IMR-90 (cell line): ENCODE measurements around the gene CYP2J2. TPM values are rescaled to one million over a fixed set of nuclear protein-coding genes. Genes with fewer than 3 reads are reported as not detected.

ENCODE experiments used
- ATAC-seq: fragments of 200-7000 bp; cut with Tn5 transposase; 2 replicates; pipeline ENCODE4 v1.9.1; 2020; ENCODE audit warnings: low read depth, mild to moderate bottlenecking, moderate library complexity
- BruUV-seq: library from RNA; stranded (reverse); fragments of 400-500 nt; replicated peaks from 2 replicates; lab custom pipeline; 2021; lab: Mats Ljungman, UMichigan
- CTCF ChIA-PET: fragments of 300-600 bp; formaldehyde crosslinking; extraction: SDS; loops from one replicate; lab custom pipeline; 2021; ENCODE audit warnings: antibody characterized with exemption; lab: Yijun Ruan, JAX
- POLR2A ChIA-PET: fragments of 300-600 bp; sonication (Branson Sonifier 250); formaldehyde crosslinking; loops from one replicate; lab custom pipeline; 2022; ENCODE audit warnings: antibody characterized with exemption; ENCODE audit not compliant: unreplicated experiment; lab: Charles Lee
- DNase-seq: peaks from one replicate; pipeline ENCODE4 v3.0.0; 2013
- H2AFZ ChIP-seq: replicated peaks from 2 replicates; pipeline ENCODE3; 2013; ENCODE audit warnings: low read length, mild to moderate bottlenecking; ENCODE audit not compliant: poor library complexity
- H2AK5ac ChIP-seq: 2 replicates; pipeline ENCODE4 v1.6.1; 2013; ENCODE audit warnings: low read depth, low read length, inconsistent platforms
- H2AK9ac ChIP-seq: replicated peaks from 2 replicates; pipeline ENCODE3; 2013; ENCODE audit warnings: mild to moderate bottlenecking, low read depth, low read length, moderate library complexity; ENCODE audit not compliant: poor library complexity
- H2BK120ac ChIP-seq: 2 replicates; pipeline ENCODE4 v1.6.1; 2013; ENCODE audit warnings: low read depth, low read length, inconsistent platforms
- H2BK15ac ChIP-seq: 3 replicates; pipeline ENCODE4 v1.6.1; 2013; ENCODE audit warnings: low read depth, low read length, inconsistent platforms
- H2BK20ac ChIP-seq: 2 replicates; pipeline ENCODE4 v1.6.1; 2013; ENCODE audit warnings: low read depth, mild to moderate bottlenecking, inconsistent platforms, low read length, moderate library complexity
- H2BK5ac ChIP-seq: 2 replicates; pipeline ENCODE4 v1.6.1; 2013; ENCODE audit warnings: mild to moderate bottlenecking, low read depth, low read length, inconsistent platforms; ENCODE audit not compliant: poor library complexity, severe bottlenecking
- H3K14ac ChIP-seq: replicated peaks from 2 replicates; pipeline ENCODE4 v1.6.1; 2013; ENCODE audit warnings: low read depth, low read length, inconsistent platforms
- H3K18ac ChIP-seq: 2 replicates; pipeline ENCODE4 v1.6.1; 2013; ENCODE audit warnings: low read depth, low read length, control low read depth
- H3K23ac ChIP-seq: 2 replicates; pipeline ENCODE4 v1.6.1; 2013; ENCODE audit warnings: low read depth, low read length, inconsistent platforms
- H3K27ac ChIP-seq: 2 replicates; pipeline ENCODE4 v1.5.1; 2013; ENCODE audit warnings: mild to moderate bottlenecking, control low read depth, low read length; ENCODE audit not compliant: insufficient read depth
- H3K27me3 ChIP-seq: 2 replicates; pipeline ENCODE4 v1.6.1; 2013; ENCODE audit warnings: low read length; ENCODE audit not compliant: control insufficient read depth, insufficient read depth
- H3K36me3 ChIP-seq: 2 replicates; pipeline ENCODE4 v1.6.1; 2013; ENCODE audit warnings: low read length, mixed read lengths; ENCODE audit not compliant: control insufficient read depth, insufficient read depth
- H3K4ac ChIP-seq: 2 replicates; pipeline ENCODE4 v1.6.1; 2013; ENCODE audit warnings: low read depth, low read length, inconsistent platforms
- H3K4me1 ChIP-seq: 2 replicates; pipeline ENCODE4 v1.6.1; 2013; ENCODE audit warnings: low read length, mixed read lengths; ENCODE audit not compliant: control insufficient read depth, insufficient read depth
- H3K4me2 ChIP-seq: 2 replicates; pipeline ENCODE4 v1.6.1; 2013; ENCODE audit warnings: low read depth, mild to moderate bottlenecking, control low read depth, low read length, moderate library complexity
- H3K4me3 ChIP-seq: 2 replicates; pipeline ENCODE4 v1.5.1; 2013; ENCODE audit warnings: low read depth, mild to moderate bottlenecking, control low read depth, low read length, moderate library complexity; ENCODE audit not compliant: insufficient read depth
- H3K56ac ChIP-seq: 2 replicates; pipeline ENCODE4 v1.6.1; 2013; ENCODE audit warnings: low read length, inconsistent platforms; ENCODE audit not compliant: insufficient read depth; ENCODE audit errors: extremely low read depth
- H3K79me1 ChIP-seq, 2 experiments: 2 replicates each; pipeline ENCODE4 v1.6.1; 2013; ENCODE audit warnings: low read length in 2 of 2, inconsistent platforms in 1 of 2, low read depth in 1 of 2
- H3K9ac ChIP-seq: 2 replicates; pipeline ENCODE4 v1.6.1; 2013; ENCODE audit warnings: low read depth, low read length, control low read depth
- H3K9me1 ChIP-seq: 2 replicates; pipeline ENCODE4 v1.6.1; 2013; ENCODE audit warnings: low read length, inconsistent platforms; ENCODE audit not compliant: insufficient read depth
- H3K9me3 ChIP-seq: 2 replicates; pipeline ENCODE4 v1.6.1; 2013; ENCODE audit warnings: low read length; ENCODE audit not compliant: control insufficient read depth, insufficient read depth
- H4K20me1 ChIP-seq: 2 replicates; pipeline ENCODE4 v1.6.1; 2013; ENCODE audit warnings: low read length, inconsistent platforms; ENCODE audit not compliant: insufficient read depth
- H4K5ac ChIP-seq: 2 replicates; pipeline ENCODE4 v1.6.1; 2013; ENCODE audit warnings: mild to moderate bottlenecking, low read depth, low read length, control low read depth
- H4K8ac ChIP-seq, 2 experiments: 2 replicates each; pipeline ENCODE4 v1.6.1; 2013; ENCODE audit warnings: low read depth in 2 of 2, low read length in 2 of 2, control low read depth in 1 of 2, inconsistent platforms in 1 of 2
- H4K91ac ChIP-seq: 2 replicates; pipeline ENCODE4 v1.6.1; 2013; ENCODE audit warnings: low read depth, low read length, inconsistent platforms; ENCODE audit not compliant: insufficient read depth
- BHLHE40 ChIP-seq: fragments of 150-350 bp; IDR thresholded peaks from 2 replicates; pipeline ENCODE4 v1.6.1; 2016; ENCODE audit warnings: mild to moderate bottlenecking, low read depth, low read length
- CHD1 ChIP-seq: IDR thresholded peaks from 2 replicates; pipeline ENCODE4 v1.6.1; 2012; ENCODE audit warnings: low read depth, low read length, improper control_type of control experiment
- CTCF ChIP-seq: conservative IDR thresholded peaks from 2 replicates; pipeline ENCODE4 v1.5.1; 2012; ENCODE audit warnings: mild to moderate bottlenecking, low read depth, low read length, improper control_type of control experiment
- MAZ ChIP-seq: IDR thresholded peaks from 2 replicates; pipeline ENCODE4 v1.6.1; 2012; ENCODE audit warnings: low read depth, mild to moderate bottlenecking, low read length, improper control_type of control experiment, moderate library complexity, borderline replicate concordance
- NFE2L2 ChIP-seq: fragments of 150-350 bp; IDR thresholded peaks from 2 replicates; pipeline ENCODE4 v1.6.1; 2016; ENCODE audit warnings: low read depth, mild to moderate bottlenecking, low read length
- POLR2A ChIP-seq: IDR thresholded peaks from 2 replicates; pipeline ENCODE4 v1.6.1; 2012; ENCODE audit warnings: mild to moderate bottlenecking, low read depth, low read length
- RCOR1 ChIP-seq: IDR thresholded peaks from 2 replicates; pipeline ENCODE4 v1.6.1; 2012; ENCODE audit warnings: mild to moderate bottlenecking, low read length, improper control_type of control experiment; ENCODE audit not compliant: insufficient replicate concordance
- RFX5 ChIP-seq: IDR thresholded peaks from 2 replicates; pipeline ENCODE4 v1.8.0; 2012; ENCODE audit warnings: low read depth, mild to moderate bottlenecking, low read length, moderate library complexity
- SMC3 ChIP-seq: fragments of 150-350 bp; IDR thresholded peaks from 2 replicates; pipeline ENCODE4 v1.6.1; 2016; ENCODE audit warnings: low read depth, mild to moderate bottlenecking, antibody characterized with exemption, low read length, moderate library complexity
- USF2 ChIP-seq: fragments of 150-350 bp; IDR thresholded peaks from 2 replicates; pipeline ENCODE4 v1.6.1; 2017; ENCODE audit warnings: mild to moderate bottlenecking, antibody characterized with exemption, low read length, low read depth
- WGBS, 2 experiments: methylation state at CpG; one replicate each; pipeline versions ENCODE4 v1.1.5 to v1.1.7; 2013; ENCODE audit warnings: missing lambda C conversion rate in 2 of 2; ENCODE audit not compliant: insufficient read length in 1 of 2; ENCODE audit errors: extremely low coverage in 2 of 2; 5-methylcytosine and 5-hydroxymethylcytosine counted together
- dilution Hi-C: fragments of 300-500 bp; cut with HindIII; formaldehyde crosslinking; loops from one replicate; pipeline ENCODE4 v1.14.3; 2018; ENCODE audit warnings: low sequenced_read_pairs; ENCODE audit not compliant: unreplicated experiment
- in situ Hi-C: fragments of 300-500 bp; cut with MboI; formaldehyde crosslinking; loops from 3 replicates; pipeline ENCODE4 v1.14.3; 2019; ENCODE audit warnings: low sequenced_read_pairs, inconsistent platforms, mixed read lengths
- intact Hi-C: fragments of 100-400 bp; cut with micrococcal nuclease; formaldehyde crosslinking; loops from 2 replicates; pipeline ENCODE4 v1.10.0; 2022
- polyA plus RNA-seq, 3 experiments: library from polyadenylated mRNA; depleted of rRNA; stranded (reverse); fragments of >200 nt; gene quantifications; 2 replicates each; pipeline ENCODE4 v1.2.3, GENCODE V29; 2012; ENCODE audit warnings: low replicate concordance in 1 of 3
- total RNA-seq: library from RNA; depleted of rRNA; stranded (reverse); fragments of >200 nt; gene quantifications from 2 replicates; pipeline ENCODE4 v1.2.3, GENCODE V29; 2012

Gene CYP2J2
- total and polyA plus RNA-seq, 2 of the 4 experiments (the other 2 are of a cell fraction) = 0.18 TPM; not detected in 1

GRCh38 chr1:59856725-59857338 is 69.7 kb downstream of the CYP2J2 start:
- Histone ChIP-seq H2BK15ac (no peak overlapping the region), H2BK20ac (no peak overlapping the region), H3K23ac (no peak overlapping the region), H4K5ac (no peak overlapping the region), H2AFZ (no peak overlapping the region), H2BK5ac (no peak overlapping the region), H3K36me3 (no peaks in the 10 kb centered on the region), H2AK5ac (no peak overlapping the region), H4K20me1 (no peaks in the 10 kb centered on the region), H3K4me1 (no peaks in the 10 kb centered on the region), H3K9me1 (no peaks in the 10 kb centered on the region), H4K8ac (no peak overlapping the region), H2BK120ac (no peak overlapping the region), H3K79me1 (no peaks in the 10 kb centered on the region), H3K9me3 (no peaks in the 10 kb centered on the region), H3K4ac (no peak overlapping the region), H2AK9ac (no peak overlapping the region), H3K27me3 (no peaks in the 10 kb centered on the region), H3K9ac (no peak overlapping the region), H4K91ac (no peak overlapping the region), H3K27ac (no peak overlapping the region), H3K56ac (no peak overlapping the region), H3K18ac (no peak overlapping the region), H3K4me3 (no peak overlapping the region), H3K14ac (no peak overlapping the region), H3K4me2 (no peak overlapping the region)
- in situ Hi-C loops = no loop called here
- POLR2A ChIA-PET = no interaction called here
- BruUV-seq = no TSS peak
- TF ChIP-seq USF2 = no peak
- TF ChIP-seq POLR2A = no peak
- no peak for TF ChIP-seq MAZ
- TF ChIP-seq CHD1 = no peak
- no peak for TF ChIP-seq RCOR1
- no peak for TF ChIP-seq CTCF
- TF ChIP-seq NFE2L2 = no peak
- no peak for TF ChIP-seq RFX5
- TF ChIP-seq SMC3 = no peak
- TF ChIP-seq BHLHE40 = no peak
- dilution Hi-C loops = no loop called here
- DNase-seq (no peak), ATAC-seq (no peak)
- intact Hi-C loops = no loop called here
- CTCF ChIA-PET = no interaction called here
- 65% methylated on average over 4 of the region's 4 CpGs; no CpG with 5 or more reads in 1 of the 2 experiments for WGBS, 2 experiments
